ENCODE data around the gene PCYOX1L.

Gene PCYOX1L

GRCh38 chr5:149367249-149367971, 9.6 kb downstream of the PCYOX1L start:
- peak in 1 of 2 donors; percentile 42 for DNase-seq (ENCODE audit: low read depth in 1 of 2, low spot score in 1 of 2)

- DNase-seq (ENCODE audit: low read depth in 1 of 2, low spot score in 1 of 2), result no peak
Observed at GRCh38 chr5:149367972-149368645, 10.3 kb downstream of the PCYOX1L start.

- DNase-seq (ENCODE audit: low read depth in 1 of 2, low spot score in 1 of 2), result no peak
Observed at GRCh38 chr5:149370878-149371277, 13.0 kb downstream of the PCYOX1L start.

- DNase-seq (ENCODE audit: low read depth in 1 of 2, low spot score in 1 of 2), result peak; percentile 44 to 61
Observed at GRCh38 chr5:149371296-149371962, 13.6 kb downstream of the PCYOX1L start.

GRCh38 chr5:149372076-149372795, 14.4 kb downstream of the PCYOX1L start:
- DNase-seq (ENCODE audit: low read depth in 1 of 2, low spot score in 1 of 2), result no peak

GRCh38 chr5:149372932-149373331, 15.1 kb downstream of the PCYOX1L start:
- DNase-seq (ENCODE audit: low read depth in 1 of 2, low spot score in 1 of 2), result no peak

- DNase-seq (ENCODE audit: low read depth in 1 of 2, low spot score in 1 of 2), result no peak
Observed at GRCh38 chr5:149374303-149374702, 16.5 kb downstream of the PCYOX1L start.

GRCh38 chr5:149374801-149375200, 17.0 kb downstream of the PCYOX1L start:
- DNase-seq (ENCODE audit: low read depth in 1 of 2, low spot score in 1 of 2), result no peak

- no peak for DNase-seq (ENCODE audit: low read depth in 1 of 2, low spot score in 1 of 2)
Observed at GRCh38 chr5:149375434-149375833, 17.6 kb downstream of the PCYOX1L start.

- no peak for DNase-seq (ENCODE audit: low read depth in 1 of 2, low spot score in 1 of 2)
Observed at GRCh38 chr5:149376104-149376503, 18.3 kb downstream of the PCYOX1L start.

GRCh38 chr5:149376711-149377447, 19.0 kb downstream of the PCYOX1L start:
- DNase-seq (ENCODE audit: low read depth in 1 of 2, low spot score in 1 of 2), result no peak

GRCh38 chr5:149378241-149378820, 20.5 kb downstream of the PCYOX1L start:
- DNase-seq (ENCODE audit: low read depth in 1 of 2, low spot score in 1 of 2), result no peak

GRCh38 chr5:149379177-149379761, 21.4 kb downstream of the PCYOX1L start, which contains the start of gene IL17B:
Gene IL17B (minus strand): TSS chr5:149379292. CDS start chr5:149379225, 67 bp downstream.
- DNase-seq (ENCODE audit: low read depth in 1 of 2, low spot score in 1 of 2), result no peak

GRCh38 chr5:149379818-149380374, 22.1 kb downstream of the PCYOX1L start:
- no peak for DNase-seq (ENCODE audit: low read depth in 1 of 2, low spot score in 1 of 2)

GRCh38 chr5:149380466-149381121, 22.7 kb downstream of the PCYOX1L start:
- DNase-seq (ENCODE audit: low read depth in 1 of 2, low spot score in 1 of 2), result no peak

GRCh38 chr5:149381261-149381985, 23.6 kb downstream of the PCYOX1L start:
- DNase-seq (ENCODE audit: low read depth in 1 of 2, low spot score in 1 of 2), result no peak

- peak; percentile 64 to 68 for DNase-seq (ENCODE audit: low read depth in 1 of 2, low spot score in 1 of 2)
Observed at GRCh38 chr5:149381986-149382338, 24.1 kb downstream of the PCYOX1L start.

- no peak for DNase-seq (ENCODE audit: low read depth in 1 of 2, low spot score in 1 of 2)
Observed at GRCh38 chr5:149382517-149383220, 24.8 kb downstream of the PCYOX1L start.

All from activated CD4-positive, alpha-beta T cell treated with anti-CD3 and anti-CD28 coated beads, Interleukin-2, amount 50 U/mL, for 24 hours (primary cell).